Measurements from ENCODE around the gene TNIP1.

The TNIP1 gene

DNA sequence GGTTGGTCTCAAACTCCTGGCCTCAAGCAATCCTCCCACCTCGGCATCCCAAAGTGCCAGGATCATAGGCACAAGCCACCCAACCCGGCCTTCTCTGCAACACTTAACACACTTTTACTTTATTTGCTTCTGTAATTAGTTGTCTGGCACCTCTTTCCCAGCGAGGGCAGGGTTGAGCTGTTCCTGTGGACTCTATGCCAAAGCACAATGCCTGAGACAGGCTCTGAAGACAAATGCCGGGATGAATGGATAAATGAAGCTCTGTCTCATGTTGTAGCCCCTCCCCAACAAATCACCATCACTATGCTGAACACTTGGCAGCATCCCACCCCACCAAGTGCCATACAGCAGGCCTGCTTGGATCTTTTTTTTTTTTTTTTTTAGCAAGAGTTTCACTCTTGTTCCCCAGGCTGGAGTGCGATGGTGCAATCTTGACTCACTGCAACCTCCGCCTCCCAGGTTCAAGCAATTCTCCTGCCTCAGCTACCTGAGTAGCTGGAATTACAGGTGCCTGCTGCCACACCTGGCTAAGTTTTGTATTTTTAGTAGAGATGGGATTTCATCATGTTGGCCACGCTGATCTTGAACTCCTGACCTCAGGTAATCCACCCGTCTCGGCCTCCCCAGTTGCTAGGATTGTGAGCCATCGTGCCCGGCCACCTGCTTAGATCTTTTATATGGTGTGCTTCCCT, 39.1 kb downstream of the TNIP1 start:
- H3K36me3 ChIP-seq (ENCODE audit: insufficient read depth, low read length): peaks cover 19% of the 10 kb centered on the region
- no peak overlapping the region for H2AFZ ChIP-seq (ENCODE audit: low read length, unreplicated experiment)
- peaks cover 35% of the 10 kb centered on the region for H3K4me1 ChIP-seq (ENCODE audit: control insufficient read depth, insufficient read depth, low read length, unreplicated experiment)
- H3K27me3 ChIP-seq (ENCODE audit: insufficient read depth, low read length): no peaks in the 10 kb centered on the region
- no peak overlapping the region for H3K4me3 ChIP-seq (ENCODE audit: low read depth, low read length)
- H3K27ac ChIP-seq (ENCODE audit: low read depth, low read length): no peak overlapping the region
- H3K79me2 ChIP-seq (ENCODE audit: control insufficient read depth, insufficient read depth, low read length, unreplicated experiment): no peaks in the 10 kb centered on the region

DNA sequence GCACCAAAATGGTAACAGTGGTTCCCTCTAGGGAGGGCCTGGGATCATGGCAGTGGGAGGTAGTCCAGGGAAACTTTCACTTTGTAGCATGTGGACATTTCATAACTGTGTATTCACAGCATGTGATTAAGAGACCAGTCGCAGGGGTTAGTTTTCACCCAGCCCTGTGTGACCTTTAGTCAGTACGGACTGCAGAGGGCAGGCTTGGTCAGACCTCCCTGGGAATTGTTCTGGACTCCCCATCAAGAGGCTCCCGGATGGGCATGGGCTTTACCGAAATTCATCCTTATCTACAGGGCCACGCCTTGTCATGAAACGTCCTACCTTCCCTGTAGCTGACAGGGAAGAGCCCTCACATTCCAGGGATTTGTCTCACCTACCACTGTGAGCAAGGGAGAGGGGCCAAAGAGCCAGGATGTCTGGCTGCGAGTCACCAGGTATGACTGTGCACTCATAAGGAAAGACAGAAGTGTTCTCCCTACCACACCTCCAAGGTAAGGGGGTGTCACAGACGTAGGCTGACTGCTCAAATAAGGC, 40.6 kb downstream of the TNIP1 start:
- peaks cover 27% of the 10 kb centered on the region for H3K36me3 ChIP-seq (ENCODE audit: insufficient read depth, low read length)
- H3K27me3 ChIP-seq (ENCODE audit: insufficient read depth, low read length): no peaks in the 10 kb centered on the region
- H3K4me3 ChIP-seq (ENCODE audit: low read depth, low read length): peak overlapping the region; percentile 33; the same call in 1 of the 2 replicates
- no peaks in the 10 kb centered on the region for H3K79me2 ChIP-seq (ENCODE audit: control insufficient read depth, insufficient read depth, low read length, unreplicated experiment)
- no peak overlapping the region for H2AFZ ChIP-seq (ENCODE audit: low read length, unreplicated experiment)
- H3K27ac ChIP-seq (ENCODE audit: low read depth, low read length): peak overlapping the region; percentile 75
- H3K4me1 ChIP-seq (ENCODE audit: control insufficient read depth, insufficient read depth, low read length, unreplicated experiment): peaks cover 35% of the 10 kb centered on the region

DNA sequence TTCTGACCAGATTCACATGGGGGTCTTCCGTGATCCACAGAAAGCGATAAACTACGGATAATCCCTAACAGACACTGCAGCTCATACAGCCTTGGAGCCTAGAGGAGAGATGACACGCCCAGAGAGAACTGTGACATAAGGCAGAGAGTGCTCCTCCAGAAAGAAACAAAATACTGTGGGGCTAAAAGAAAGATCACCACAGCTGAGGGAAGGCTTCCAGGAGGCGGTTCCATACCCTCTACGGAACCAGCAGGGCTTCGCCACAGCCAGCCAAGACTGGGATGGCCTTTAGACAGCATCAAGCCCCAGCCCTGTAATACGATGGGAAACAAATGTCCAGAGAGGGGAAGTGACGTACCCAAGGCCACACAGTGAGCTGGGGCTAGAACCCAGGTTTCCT, 41.2 kb downstream of the TNIP1 start:
- Histone ChIP-seq H3K4me3 (ENCODE audit: low read depth, low read length) (peak overlapping the region; percentile 33; the same call in 1 of the 2 replicates), H3K36me3 (ENCODE audit: insufficient read depth, low read length) (peaks cover 32% of the 10 kb centered on the region), H3K27me3 (ENCODE audit: insufficient read depth, low read length) (no peaks in the 10 kb centered on the region), H3K27ac (ENCODE audit: low read depth, low read length) (peak overlapping the region; percentile 75), H3K4me1 (ENCODE audit: control insufficient read depth, insufficient read depth, low read length, unreplicated experiment) (peaks cover 40% of the 10 kb centered on the region), H2AFZ (ENCODE audit: low read length, unreplicated experiment) (no peak overlapping the region), H3K79me2 (ENCODE audit: control insufficient read depth, insufficient read depth, low read length, unreplicated experiment) (no peaks in the 10 kb centered on the region)

DNA sequence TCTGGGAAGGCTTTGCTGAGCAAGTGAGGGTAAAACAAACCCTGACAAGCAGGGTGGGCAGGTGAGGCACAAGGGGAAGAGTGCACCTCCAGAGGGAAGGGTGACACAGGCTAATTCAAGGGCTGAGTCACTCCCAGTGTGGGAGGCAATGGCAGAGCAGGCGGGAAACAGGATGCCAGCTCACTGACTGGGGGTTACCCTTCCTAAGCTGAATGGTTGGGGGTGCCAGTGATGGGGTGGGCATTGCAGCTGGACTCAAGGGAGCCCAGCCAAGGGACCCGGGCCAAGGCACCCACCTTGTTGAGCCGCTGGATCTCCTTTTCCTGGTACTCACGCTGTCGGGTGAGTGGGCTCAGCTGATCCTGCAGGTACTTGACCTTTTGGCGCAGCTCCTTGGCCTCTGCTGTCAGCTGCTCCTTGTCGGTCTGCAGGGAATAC, 42.0 kb downstream of the TNIP1 start:
- Histone ChIP-seq H3K27me3 (ENCODE audit: insufficient read depth, low read length) (no peaks in the 10 kb centered on the region), H2AFZ (ENCODE audit: low read length, unreplicated experiment) (no peak overlapping the region), H3K4me1 (ENCODE audit: control insufficient read depth, insufficient read depth, low read length, unreplicated experiment) (peaks cover 40% of the 10 kb centered on the region), H3K79me2 (ENCODE audit: control insufficient read depth, insufficient read depth, low read length, unreplicated experiment) (no peaks in the 10 kb centered on the region), H3K36me3 (ENCODE audit: insufficient read depth, low read length) (peaks cover 36% of the 10 kb centered on the region), H3K4me3 (ENCODE audit: low read depth, low read length) (peak overlapping the region; percentile 3; the same call in 1 of the 2 replicates), H3K27ac (ENCODE audit: low read depth, low read length) (peak overlapping the region; percentile 75)

DNA sequence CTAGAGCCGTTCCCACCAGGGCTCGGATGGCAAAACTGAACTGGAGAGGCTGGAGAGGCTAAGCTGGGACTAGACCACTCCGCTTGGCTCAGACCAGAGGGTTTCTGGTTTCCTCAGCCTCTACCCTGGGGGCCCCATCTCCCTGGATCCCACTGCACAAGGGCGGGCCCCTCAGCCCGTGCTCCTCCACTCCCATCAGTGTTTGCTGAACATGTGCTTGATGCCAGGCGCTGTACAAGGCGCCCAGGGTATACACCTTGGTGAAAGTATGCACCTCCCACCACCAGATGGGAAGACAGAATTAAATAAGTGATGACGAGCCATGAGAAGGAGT, 42.5 kb downstream of the TNIP1 start:
- Histone ChIP-seq H3K4me1 (ENCODE audit: control insufficient read depth, insufficient read depth, low read length, unreplicated experiment) (peaks cover 40% of the 10 kb centered on the region), H3K4me3 (ENCODE audit: low read depth, low read length) (peak overlapping the region; percentile 3; the same call in 1 of the 2 replicates), H3K27ac (ENCODE audit: low read depth, low read length) (peak overlapping the region; percentile 75), H3K79me2 (ENCODE audit: control insufficient read depth, insufficient read depth, low read length, unreplicated experiment) (no peaks in the 10 kb centered on the region), H3K27me3 (ENCODE audit: insufficient read depth, low read length) (no peaks in the 10 kb centered on the region), H2AFZ (ENCODE audit: low read length, unreplicated experiment) (no peak overlapping the region), H3K36me3 (ENCODE audit: insufficient read depth, low read length) (peaks cover 36% of the 10 kb centered on the region)

DNA sequence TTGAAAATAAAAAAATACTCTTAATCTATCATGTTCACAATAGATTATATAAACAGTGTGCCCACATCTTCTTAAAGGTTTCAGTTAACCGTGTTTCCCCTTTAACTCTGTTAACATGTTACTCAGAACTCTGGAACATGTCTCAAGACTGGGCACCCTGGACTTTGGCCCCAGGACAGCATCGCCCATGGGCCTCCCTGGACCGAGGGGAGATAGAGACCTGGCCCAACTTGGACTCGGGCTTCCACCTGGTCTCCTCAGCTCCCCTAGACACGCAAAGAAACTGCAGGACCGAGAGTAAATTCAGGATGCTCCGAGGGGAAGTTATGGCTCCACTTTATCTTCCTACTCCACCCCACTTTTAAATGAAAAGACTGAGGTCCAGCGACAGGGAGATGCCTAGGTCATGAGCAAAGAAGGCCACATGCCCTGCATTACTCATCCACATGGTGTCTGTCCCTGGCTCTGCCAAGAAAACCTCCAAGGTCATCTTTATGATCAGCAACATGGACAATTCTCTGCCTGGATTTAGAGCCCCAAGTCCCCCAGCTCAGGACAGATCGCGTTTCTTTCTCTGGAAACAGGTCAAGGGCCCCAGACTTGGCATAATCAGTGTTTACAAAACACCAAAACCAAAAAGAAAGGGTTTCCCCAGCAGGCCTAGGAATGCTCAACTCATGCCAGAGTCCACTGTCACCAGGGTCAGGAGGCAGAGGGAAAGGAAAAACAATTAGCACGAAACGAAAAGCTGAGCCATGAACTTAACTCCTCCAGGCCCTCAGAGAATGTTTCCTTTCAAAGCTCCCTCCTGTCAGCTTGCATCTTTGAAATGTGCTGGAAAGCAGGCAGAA, 43.0 kb downstream of the TNIP1 start:
- H3K27me3 ChIP-seq (ENCODE audit: insufficient read depth, low read length): no peaks in the 10 kb centered on the region
- H3K27ac ChIP-seq (ENCODE audit: low read depth, low read length): peak overlapping the region; percentile 75
- H3K36me3 ChIP-seq (ENCODE audit: insufficient read depth, low read length): peaks cover 36% of the 10 kb centered on the region
- peaks cover 40% of the 10 kb centered on the region for H3K4me1 ChIP-seq (ENCODE audit: control insufficient read depth, insufficient read depth, low read length, unreplicated experiment)
- H3K79me2 ChIP-seq (ENCODE audit: control insufficient read depth, insufficient read depth, low read length, unreplicated experiment): no peaks in the 10 kb centered on the region
- H2AFZ ChIP-seq (ENCODE audit: low read length, unreplicated experiment): no peak overlapping the region
- H3K4me3 ChIP-seq (ENCODE audit: low read depth, low read length): peak overlapping the region; percentile 8; the same call in 1 of the 2 replicates

DNA sequence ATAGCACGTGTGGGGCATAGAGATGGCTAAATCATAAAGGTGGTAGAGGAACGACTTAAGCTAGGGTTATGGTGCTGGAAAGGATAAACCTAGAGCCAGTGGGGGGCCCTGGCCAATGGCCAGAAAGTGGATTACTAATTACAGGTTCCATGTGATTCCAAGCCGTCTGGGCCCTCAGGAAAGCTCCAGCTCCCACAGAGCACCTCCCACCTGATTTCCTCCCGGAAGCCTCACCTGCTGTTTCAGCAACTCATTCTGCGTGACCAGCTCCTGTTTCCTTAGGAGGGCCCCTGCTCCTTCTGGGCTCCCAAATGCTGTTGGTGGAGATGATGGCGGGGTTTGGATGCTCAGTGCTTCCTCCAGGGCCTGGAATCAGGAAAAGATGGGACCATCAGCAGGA, 44.3 kb downstream of the TNIP1 start:
- no peaks in the 10 kb centered on the region for H3K79me2 ChIP-seq (ENCODE audit: control insufficient read depth, insufficient read depth, low read length, unreplicated experiment)
- no peak overlapping the region for H3K4me3 ChIP-seq (ENCODE audit: low read depth, low read length)
- H3K27ac ChIP-seq (ENCODE audit: low read depth, low read length): no peak overlapping the region
- peaks cover 47% of the 10 kb centered on the region for H3K36me3 ChIP-seq (ENCODE audit: insufficient read depth, low read length)
- H2AFZ ChIP-seq (ENCODE audit: low read length, unreplicated experiment): no peak overlapping the region
- H3K27me3 ChIP-seq (ENCODE audit: insufficient read depth, low read length): no peaks in the 10 kb centered on the region
- H3K4me1 ChIP-seq (ENCODE audit: control insufficient read depth, insufficient read depth, low read length, unreplicated experiment): peaks cover 40% of the 10 kb centered on the region

DNA sequence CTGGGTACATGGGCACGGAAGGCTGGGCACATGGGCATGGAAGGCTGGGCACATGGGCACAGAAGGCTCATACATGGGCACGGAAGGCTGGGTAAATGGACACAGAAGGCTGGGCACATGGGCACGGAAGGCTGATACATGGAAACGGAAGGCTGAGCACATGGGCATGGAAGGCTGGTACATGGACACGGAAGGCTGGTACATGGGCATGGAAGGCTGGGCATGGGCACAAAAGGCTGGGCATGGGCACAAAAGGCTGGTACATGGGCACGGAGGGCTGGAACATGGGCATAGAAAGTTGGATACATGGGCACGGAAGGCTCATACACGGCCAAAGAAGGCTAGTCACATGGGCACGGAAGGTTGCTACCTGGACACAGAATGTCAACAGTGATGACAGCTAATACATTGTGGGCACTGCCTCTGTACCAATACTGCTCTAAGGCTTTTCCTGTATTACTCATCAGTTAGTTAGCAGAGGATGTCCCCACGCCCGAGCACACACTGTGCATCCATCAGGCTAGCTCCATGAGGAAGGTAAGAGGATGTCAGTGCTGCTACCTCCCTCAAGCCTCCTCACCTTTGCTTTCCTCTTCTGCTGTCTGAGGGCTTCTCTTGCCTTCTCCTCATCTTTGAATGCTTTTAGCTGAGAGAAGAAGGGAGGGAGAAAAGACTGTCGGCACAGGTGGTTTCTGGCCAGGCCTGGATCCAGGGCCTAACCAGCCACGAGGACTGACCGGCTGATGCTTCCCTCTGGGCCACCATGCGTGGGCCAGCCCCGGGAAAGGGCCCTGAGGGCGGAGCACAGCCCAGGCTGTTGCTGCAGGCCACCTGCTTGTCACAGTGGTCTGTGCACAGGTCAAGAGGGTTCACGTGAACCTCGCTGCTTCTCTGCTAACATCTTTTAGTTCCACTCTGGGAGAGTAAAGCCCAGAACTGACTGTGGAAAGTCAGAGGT, 46.1 kb downstream of the TNIP1 start:
- Histone ChIP-seq H3K27me3 (ENCODE audit: insufficient read depth, low read length) (no peaks in the 10 kb centered on the region), H3K4me1 (ENCODE audit: control insufficient read depth, insufficient read depth, low read length, unreplicated experiment) (peaks cover 29% of the 10 kb centered on the region), H3K27ac (ENCODE audit: low read depth, low read length) (no peak overlapping the region), H3K4me3 (ENCODE audit: low read depth, low read length) (no peak overlapping the region), H3K36me3 (ENCODE audit: insufficient read depth, low read length) (peaks cover 53% of the 10 kb centered on the region), H3K79me2 (ENCODE audit: control insufficient read depth, insufficient read depth, low read length, unreplicated experiment) (no peaks in the 10 kb centered on the region), H2AFZ (ENCODE audit: low read length, unreplicated experiment) (no peak overlapping the region)

DNA sequence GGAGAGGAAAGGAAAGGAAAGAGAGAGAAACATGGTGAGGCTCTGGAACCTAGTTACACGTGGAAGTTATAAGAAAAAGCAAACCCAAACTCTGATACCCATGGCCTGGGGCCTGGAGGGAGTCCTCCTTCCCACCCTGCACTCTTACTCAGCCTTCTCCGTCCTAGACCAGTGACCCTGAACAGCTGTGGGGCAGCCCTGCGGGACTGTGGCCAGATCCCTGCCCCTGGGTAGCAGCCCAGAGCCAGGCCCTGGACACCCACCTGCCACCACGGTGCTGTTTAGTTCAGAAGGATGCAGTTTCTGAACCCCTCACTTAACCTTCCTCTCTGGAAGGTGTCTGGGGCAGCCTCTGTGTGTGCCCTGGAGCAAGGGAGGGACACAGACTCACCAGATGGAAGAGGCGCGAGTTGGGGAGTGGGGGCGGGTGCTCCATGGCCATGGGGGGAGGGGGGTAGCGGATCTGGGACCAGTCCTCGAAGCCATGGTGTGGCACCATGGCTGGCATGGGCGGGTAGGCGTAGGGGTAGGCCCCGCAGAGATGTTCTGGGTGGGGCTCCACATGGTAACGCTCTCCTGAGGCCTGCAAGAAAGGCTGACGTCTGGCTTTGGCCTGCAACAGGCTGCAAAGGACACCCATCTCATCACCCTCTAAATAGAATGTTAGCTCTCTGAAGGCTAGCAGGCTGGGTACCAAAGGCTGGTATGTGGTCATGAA, 47.5 kb downstream of the TNIP1 start:
- no peaks in the 10 kb centered on the region for H3K79me2 ChIP-seq (ENCODE audit: control insufficient read depth, insufficient read depth, low read length, unreplicated experiment)
- no peak overlapping the region for H2AFZ ChIP-seq (ENCODE audit: low read length, unreplicated experiment)
- H3K4me1 ChIP-seq (ENCODE audit: control insufficient read depth, insufficient read depth, low read length, unreplicated experiment): peaks cover 15% of the 10 kb centered on the region
- no peaks in the 10 kb centered on the region for H3K27me3 ChIP-seq (ENCODE audit: insufficient read depth, low read length)
- H3K36me3 ChIP-seq (ENCODE audit: insufficient read depth, low read length): peaks cover 46% of the 10 kb centered on the region
- no peak overlapping the region for H3K27ac ChIP-seq (ENCODE audit: low read depth, low read length)
- no peak overlapping the region for H3K4me3 ChIP-seq (ENCODE audit: low read depth, low read length)
